NT2/D1 (cell line): ENCODE results near the gene ORMDL2.

ENCODE experiments used
- SUZ12 ChIP-seq: IDR thresholded peaks from 2 replicates; pipeline ENCODE4 v1.6.1; 2011; ENCODE audit not compliant: insufficient read length, insufficient read depth; ENCODE audit errors: extremely low read depth
- YY1 ChIP-seq: IDR thresholded peaks from 2 replicates; pipeline ENCODE4 v1.6.1; 2011; ENCODE audit not compliant: insufficient read length, insufficient read depth

GRCh38 chr12:55847603-55848291 is 29.9 kb downstream of the ORMDL2 start:
- TF ChIP-seq YY1: no peak
- no peak for TF ChIP-seq SUZ12
